Hematopoietic multipotent progenitor cell (in vitro differentiated cells): ENCODE data around the gene RPS27. TPM values are rescaled to one million over a fixed set of nuclear protein-coding genes. Genes with fewer than 3 reads are reported as not detected.

Source experiments
- DNase-seq, 3 donors: peaks; one replicate each; pipeline ENCODE4 v3.0.0-alpha.2; 2011 to 2015; ENCODE audit warnings: low read depth in 2 of 3, low spot score in 2 of 3
- total RNA-seq: library from RNA; depleted of rRNA; stranded (reverse); fragments of >200 nt; gene quantifications from one replicate; pipeline ENCODE4 v1.2.3, GENCODE V29; 2012

Gene RPS27
- total RNA-seq = 2,372 TPM

- DNase-seq = peak; percentile 96 to 99 (median 97)
Observed at GRCh38 chr1:153990468-153991150, at the start of gene RPS27. TSS of gene RPS27 (plus strand) at chr1:153990762. CDS start at chr1:153990797, 35 bp downstream.

GRCh38 chr1:153941826-153942725 lies 48.5 kb upstream of the RPS27 start:
- no peak for DNase-seq

GRCh38 chr1:153942766-153943549 lies 47.6 kb upstream of the RPS27 start:
- no peak for DNase-seq

GRCh38 chr1:153944005-153944826 lies 46.3 kb upstream of the RPS27 start:
- peak in 1 of 3 donors; percentile 44 for DNase-seq

- no peak for DNase-seq
Observed at GRCh38 chr1:153944827-153945117, 45.8 kb upstream of the RPS27 start.

- peak in 2 of 3 donors; percentile 78 to 88 for DNase-seq
Observed at GRCh38 chr1:153945131-153945794, 45.3 kb upstream of the RPS27 start.

GRCh38 chr1:153945795-153946621 lies 44.6 kb upstream of the RPS27 start:
- DNase-seq = peak in 2 of 3 donors; percentile 92 to 95

- peak in 2 of 3 donors; percentile 79 to 87 for DNase-seq
Observed at GRCh38 chr1:153946622-153947241, 43.8 kb upstream of the RPS27 start, which contains the start of gene DENND4B. TSS of gene DENND4B (minus strand) at chr1:153946718. CDS start at chr1:153944374, 2,344 bp downstream.

- DNase-seq = no peak
Observed at GRCh38 chr1:153951183-153951582, 39.4 kb upstream of the RPS27 start.

- no peak for DNase-seq
Observed at GRCh38 chr1:153951801-153952200, 38.8 kb upstream of the RPS27 start.

GRCh38 chr1:153953859-153954365 lies 36.6 kb upstream of the RPS27 start:
- DNase-seq = no peak

- DNase-seq = no peak
Observed at GRCh38 chr1:153954826-153955225, 35.7 kb upstream of the RPS27 start.

- no peak for DNase-seq
Observed at GRCh38 chr1:153956997-153957715, 33.4 kb upstream of the RPS27 start.

- peak in 2 of 3 donors; percentile 36 to 42 for DNase-seq
Observed at GRCh38 chr1:153957744-153958110, 32.8 kb upstream of the RPS27 start.

GRCh38 chr1:153958111-153958960 lies 32.2 kb upstream of the RPS27 start, which contains the start of gene CRTC2:
TSS of gene CRTC2 (minus strand) at chr1:153958612. CDS start at chr1:153958497, 115 bp downstream.
- DNase-seq = peak; percentile 79 to 98 (median 97)

GRCh38 chr1:153958961-153959260 lies 31.7 kb upstream of the RPS27 start:
- DNase-seq = no peak

GRCh38 chr1:153959454-153959853 lies 31.1 kb upstream of the RPS27 start:
- no peak for DNase-seq
